SK-N-SH treated with all-trans-retinoic acid at 6 μM for 48 hours (cell line): Measurements from ENCODE around the gene TOMM7.

Experiments used
- CREB5 ChIP-seq: fragments of 250-450 bp; sonication (Bioruptor Pico); IDR thresholded peaks from 2 replicates; pipeline ENCODE4 v1.5.1; 2020; ENCODE audit warnings: low read depth, mild to moderate bottlenecking, moderate library complexity
- RARB ChIP-seq: fragments of 250-450 bp; sonication (Bioruptor Pico); IDR thresholded peaks from 2 replicates; pipeline ENCODE4 v1.8.0; 2021; ENCODE audit warnings: mild to moderate bottlenecking, moderate library complexity
- TCF4 ChIP-seq: fragments of 250-450 bp; sonication (Bioruptor Pico); IDR thresholded peaks from 2 replicates; pipeline ENCODE4 v1.8.0; 2021; ENCODE audit warnings: mild to moderate bottlenecking, moderate library complexity, borderline replicate concordance

Gene TOMM7

GRCh38 chr7:22765609-22766008 lies 57.0 kb downstream of the TOMM7 start (continued):
- TF ChIP-seq CREB5 (CRISPR knock-in tag) (no peak), TCF4 (CRISPR knock-in tag) (no peak), RARB (CRISPR knock-in tag) (no peak)
